DMS53 treated with DMSO at 0.1 percent for 48 hours (cell line): Measurements from ENCODE around the gene LIMCH1.

Source experiments
- DNase-seq: peaks from one replicate; lab custom pipeline; 2025; ENCODE audit not compliant: unreplicated experiment; lab: John Stamatoyannopoulos, UW

The LIMCH1 gene

DNA sequence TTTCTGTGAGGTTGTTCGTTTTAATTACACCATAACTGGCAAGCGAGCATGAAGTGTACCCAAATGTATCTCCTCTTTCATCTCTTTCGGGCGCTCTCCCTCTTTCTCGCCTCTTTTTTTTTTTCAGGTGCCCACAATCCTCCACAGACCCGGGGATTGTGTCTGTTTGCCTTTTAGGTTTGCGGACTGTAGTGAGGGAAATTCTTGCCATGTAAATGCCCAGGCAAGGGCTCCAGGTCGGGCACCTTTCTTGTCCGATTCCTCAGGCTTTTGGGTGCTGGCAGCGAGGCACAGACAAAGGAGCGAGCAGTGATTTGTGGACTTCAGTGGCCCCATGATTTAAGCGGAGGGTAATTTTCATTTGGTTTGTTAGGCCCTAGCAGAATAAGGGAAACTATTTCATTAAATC lies 211.7 kb downstream of the LIMCH1 start:
- no peak for DNase-seq
